Fibroblast of villous mesenchyme (primary cell): ENCODE data around the gene MAP1LC3A. TPM values are rescaled to one million over a fixed set of nuclear protein-coding genes. Genes with fewer than 3 reads are reported as not detected.

Source experiments
- DNase-seq: peaks from one replicate; pipeline ENCODE4 v3.0.0-alpha.2; 2010; ENCODE audit warnings: low read depth
- H3K4me3 ChIP-seq: 2 replicates; pipeline ENCODE4 v1.5.1; 2011; ENCODE audit warnings: low read depth, mild to moderate bottlenecking, low read length
- total RNA-seq: library from RNA; depleted of rRNA; stranded (reverse); fragments of >200 nt; gene quantifications from 2 replicates; pipeline ENCODE4 v1.2.3, GENCODE V29; 2012
- TF ChIP-seq, protein P1 (sequence below): IDR thresholded peaks from 2 replicates; pipeline ENCODE4 v1.5.1; 2012; ENCODE audit warnings: low read depth, mild to moderate bottlenecking, low read length; ENCODE audit not compliant: insufficient read depth

MAP1LC3A gene
- total RNA-seq, 1 donor, result 13.4 TPM

DNA sequence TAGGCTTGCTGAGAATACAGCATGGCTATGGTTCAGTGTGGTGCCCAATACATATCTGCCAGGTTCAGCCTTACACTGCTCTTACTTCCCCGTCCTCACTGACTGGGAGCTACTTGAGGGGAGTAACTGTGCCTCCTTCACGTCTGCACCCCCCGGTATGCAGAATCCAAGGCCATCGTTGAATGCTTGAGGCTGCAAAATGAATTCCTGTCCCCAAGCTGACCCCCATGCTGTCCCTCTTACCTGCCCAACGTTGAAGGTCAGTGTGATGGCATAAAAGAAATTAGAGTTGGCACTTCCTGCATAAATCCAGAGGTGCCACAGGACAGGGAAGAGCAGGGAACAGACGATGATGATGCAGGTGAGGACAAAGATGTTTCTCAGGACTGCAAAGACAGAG lies 16.3 kb downstream of the MAP1LC3A start:
- TF ChIP-seq, protein P1, sequence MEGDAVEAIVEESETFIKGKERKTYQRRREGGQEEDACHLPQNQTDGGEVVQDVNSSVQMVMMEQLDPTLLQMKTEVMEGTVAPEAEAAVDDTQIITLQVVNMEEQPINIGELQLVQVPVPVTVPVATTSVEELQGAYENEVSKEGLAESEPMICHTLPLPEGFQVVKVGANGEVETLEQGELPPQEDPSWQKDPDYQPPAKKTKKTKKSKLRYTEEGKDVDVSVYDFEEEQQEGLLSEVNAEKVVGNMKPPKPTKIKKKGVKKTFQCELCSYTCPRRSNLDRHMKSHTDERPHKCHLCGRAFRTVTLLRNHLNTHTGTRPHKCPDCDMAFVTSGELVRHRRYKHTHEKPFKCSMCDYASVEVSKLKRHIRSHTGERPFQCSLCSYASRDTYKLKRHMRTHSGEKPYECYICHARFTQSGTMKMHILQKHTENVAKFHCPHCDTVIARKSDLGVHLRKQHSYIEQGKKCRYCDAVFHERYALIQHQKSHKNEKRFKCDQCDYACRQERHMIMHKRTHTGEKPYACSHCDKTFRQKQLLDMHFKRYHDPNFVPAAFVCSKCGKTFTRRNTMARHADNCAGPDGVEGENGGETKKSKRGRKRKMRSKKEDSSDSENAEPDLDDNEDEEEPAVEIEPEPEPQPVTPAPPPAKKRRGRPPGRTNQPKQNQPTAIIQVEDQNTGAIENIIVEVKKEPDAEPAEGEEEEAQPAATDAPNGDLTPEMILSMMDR, result no peak
- no peak overlapping the region for H3K4me3 ChIP-seq
- DNase-seq, result no peak

DNA sequence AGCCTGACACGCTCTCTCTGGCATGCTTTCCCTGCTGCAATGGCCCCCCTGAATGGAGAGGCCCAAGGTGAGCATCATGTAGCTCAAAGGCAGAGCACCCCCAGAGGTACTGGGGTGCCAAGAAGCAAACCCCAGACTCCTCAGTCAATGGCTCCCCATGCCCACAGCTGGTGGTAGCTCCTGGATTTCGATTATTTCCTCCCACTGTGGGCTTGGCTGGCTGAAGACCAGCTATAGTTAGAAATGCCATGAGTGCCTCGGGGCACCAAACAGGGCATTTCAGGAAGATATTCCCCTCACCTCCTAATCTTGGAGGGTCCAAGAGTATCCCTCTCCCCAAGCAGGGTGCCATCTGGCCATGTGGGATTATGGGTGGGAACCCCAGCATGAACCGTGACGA lies 16.8 kb downstream of the MAP1LC3A start:
- no peak overlapping the region for H3K4me3 ChIP-seq
- DNase-seq, result no peak
- TF ChIP-seq, protein P1, result no peak

DNA sequence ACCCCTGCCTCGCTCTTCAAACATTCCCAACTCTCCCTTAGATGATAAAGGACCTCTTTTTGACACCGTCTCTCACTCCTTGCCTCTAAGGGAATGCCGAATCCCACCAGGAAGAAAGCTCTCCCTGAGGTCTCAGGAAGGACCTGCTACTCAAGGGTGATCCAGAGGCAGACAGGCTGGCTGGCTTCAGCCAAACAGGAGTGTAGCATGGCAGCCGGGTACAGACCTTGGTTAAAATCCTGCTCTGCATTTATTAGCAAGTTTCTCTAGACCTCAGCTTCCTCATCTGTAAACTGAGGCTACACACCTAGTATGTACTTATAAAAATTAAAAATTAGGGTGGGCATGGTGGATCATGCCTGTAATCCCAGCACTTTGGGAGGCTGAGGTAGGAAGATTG lies 17.2 kb downstream of the MAP1LC3A start:
- no peak overlapping the region for H3K4me3 ChIP-seq
- DNase-seq, result no peak
- TF ChIP-seq, protein P1, result no peak

DNA sequence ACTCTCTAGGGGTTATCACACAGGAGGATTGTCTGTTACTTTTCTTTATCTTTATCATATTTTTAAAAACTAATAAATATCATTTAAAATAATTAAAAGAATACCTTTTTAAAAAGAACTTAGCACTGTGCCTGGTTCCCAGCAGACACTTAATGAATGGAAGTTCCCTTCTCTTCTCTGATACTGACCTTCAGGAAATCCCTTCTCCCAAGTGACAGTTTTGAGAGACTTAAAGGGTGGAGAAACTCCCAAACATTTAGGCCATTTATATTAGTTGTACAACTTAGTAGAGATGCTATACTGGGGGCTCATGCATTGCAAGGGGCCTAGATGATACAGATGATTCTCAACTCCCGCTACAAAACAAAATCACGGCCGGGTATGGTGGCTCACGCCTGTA lies 18.5 kb downstream of the MAP1LC3A start:
- no peak for DNase-seq
- no peak overlapping the region for H3K4me3 ChIP-seq
- TF ChIP-seq, protein P1, result no peak

DNA sequence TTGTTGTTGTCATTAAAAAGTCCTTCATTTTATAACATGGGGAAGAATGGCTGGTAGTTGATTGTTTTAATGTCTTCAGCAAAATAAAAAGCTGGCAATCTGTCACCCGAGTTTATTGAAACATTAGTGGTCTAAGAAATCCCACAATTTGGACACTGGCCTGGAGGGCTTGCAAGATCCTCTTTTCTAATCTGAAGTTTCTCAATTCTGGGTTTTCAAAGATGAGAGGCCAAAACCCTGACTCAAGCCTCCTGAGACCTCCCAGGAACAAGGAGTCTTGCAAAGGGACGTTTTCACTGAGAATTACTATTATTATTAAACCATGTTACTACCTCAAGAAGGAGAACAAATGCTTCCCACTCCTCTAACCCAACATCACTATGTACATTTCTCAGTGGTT lies 19.5 kb downstream of the MAP1LC3A start:
- TF ChIP-seq, protein P1, result no peak
- no peak for DNase-seq
- no peak overlapping the region for H3K4me3 ChIP-seq

DNA sequence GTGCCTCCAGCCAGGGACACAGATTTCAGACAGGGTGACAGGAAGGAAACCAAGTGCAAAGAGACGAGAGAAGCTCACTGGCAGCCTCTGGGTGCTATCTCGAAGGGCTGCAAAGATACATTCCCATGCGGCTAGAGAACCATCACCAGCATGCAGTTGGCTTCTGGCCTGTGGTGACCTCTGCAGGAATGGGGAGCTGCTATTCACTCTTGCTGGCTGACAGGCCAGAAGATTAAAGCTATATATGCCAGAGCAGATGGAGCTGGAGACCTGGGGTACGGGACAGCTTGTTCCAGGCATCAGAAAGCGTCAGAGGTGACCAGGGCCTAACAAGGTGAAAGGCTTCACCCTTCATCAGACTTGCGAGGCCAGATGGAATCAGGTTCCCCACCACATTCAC lies 20.0 kb downstream of the MAP1LC3A start:
- TF ChIP-seq, protein P1, result no peak
- no peak for DNase-seq
- no peak overlapping the region for H3K4me3 ChIP-seq

GRCh38 chr20:34579191-34579978 lies 20.9 kb downstream of the MAP1LC3A start:
- DNase-seq, result peak; percentile 78
- TF ChIP-seq, protein P1, result peak; percentile 77
- H3K4me3 ChIP-seq, result no peak overlapping the region
